Measurements from ENCODE around the gene BBS1. TPM values are rescaled to one million over a fixed set of nuclear protein-coding genes. Genes with fewer than 3 reads are reported as not detected.
A peak's percentile ranks its signal among the peaks of the same experiment; 100 is the strongest.

Gene BBS1
- total RNA-seq, 1 donor from 2014 or later, result 19.5 TPM

DNA sequence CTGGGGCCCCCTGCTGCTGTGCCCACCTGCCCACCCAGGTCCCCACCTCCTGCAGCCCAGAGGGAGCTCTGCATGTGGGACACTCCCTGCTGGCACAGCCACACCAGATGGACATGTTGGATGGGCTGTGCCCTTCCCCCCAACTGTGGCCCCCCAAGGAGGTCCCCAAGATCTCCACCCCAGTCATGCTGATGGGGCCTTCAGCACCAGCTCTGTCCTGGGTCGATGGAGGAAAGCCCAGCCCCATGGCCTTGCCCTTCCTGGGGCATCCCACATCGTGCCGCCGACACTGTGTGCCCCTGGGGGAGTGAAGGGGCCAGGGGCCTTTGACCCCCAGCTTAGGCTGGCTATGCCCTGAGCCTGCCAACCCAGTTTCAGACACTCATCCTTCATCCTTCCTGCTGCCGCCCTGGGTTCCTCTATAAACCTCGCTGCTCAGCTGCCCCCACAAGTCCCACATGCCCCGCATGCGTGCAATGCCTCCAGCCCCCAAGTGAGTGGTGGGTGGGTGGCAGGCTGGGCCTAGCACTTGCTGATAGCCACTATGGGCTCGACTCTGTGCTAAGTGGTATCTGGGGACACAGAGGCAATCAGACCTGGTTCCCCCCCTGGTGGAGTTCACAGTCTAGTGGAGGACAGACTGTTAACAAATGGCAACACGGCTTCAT is 34.1 kb upstream of the BBS1 start:
- DNase-seq (ENCODE audit: low spot score), result no peak
- intact Hi-C loops (cut with DNase I), result no loop called here

DNA sequence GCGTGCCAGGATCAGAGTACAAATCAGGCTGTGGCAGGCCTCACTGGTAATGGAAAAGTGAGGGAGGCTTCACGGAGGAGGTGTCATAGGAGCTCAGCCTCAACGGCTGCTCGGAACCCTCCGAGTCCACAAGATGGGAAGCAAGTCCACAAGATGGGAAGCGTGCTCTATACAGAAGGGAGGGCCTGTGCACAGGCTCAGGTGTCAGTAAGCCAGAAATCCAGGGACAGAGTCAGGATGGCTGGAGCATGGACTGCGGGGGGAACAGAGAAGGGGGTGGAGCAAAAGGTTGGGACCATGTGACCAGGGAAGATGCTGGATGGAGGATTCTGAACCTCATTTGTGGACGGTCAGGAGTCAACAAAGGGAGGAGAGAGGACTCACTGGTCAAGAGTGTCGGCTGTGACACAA is 33.6 kb upstream of the BBS1 start:
- no peak for DNase-seq (ENCODE audit: low spot score)
- intact Hi-C loops (cut with DNase I), result no loop called here

DNA sequence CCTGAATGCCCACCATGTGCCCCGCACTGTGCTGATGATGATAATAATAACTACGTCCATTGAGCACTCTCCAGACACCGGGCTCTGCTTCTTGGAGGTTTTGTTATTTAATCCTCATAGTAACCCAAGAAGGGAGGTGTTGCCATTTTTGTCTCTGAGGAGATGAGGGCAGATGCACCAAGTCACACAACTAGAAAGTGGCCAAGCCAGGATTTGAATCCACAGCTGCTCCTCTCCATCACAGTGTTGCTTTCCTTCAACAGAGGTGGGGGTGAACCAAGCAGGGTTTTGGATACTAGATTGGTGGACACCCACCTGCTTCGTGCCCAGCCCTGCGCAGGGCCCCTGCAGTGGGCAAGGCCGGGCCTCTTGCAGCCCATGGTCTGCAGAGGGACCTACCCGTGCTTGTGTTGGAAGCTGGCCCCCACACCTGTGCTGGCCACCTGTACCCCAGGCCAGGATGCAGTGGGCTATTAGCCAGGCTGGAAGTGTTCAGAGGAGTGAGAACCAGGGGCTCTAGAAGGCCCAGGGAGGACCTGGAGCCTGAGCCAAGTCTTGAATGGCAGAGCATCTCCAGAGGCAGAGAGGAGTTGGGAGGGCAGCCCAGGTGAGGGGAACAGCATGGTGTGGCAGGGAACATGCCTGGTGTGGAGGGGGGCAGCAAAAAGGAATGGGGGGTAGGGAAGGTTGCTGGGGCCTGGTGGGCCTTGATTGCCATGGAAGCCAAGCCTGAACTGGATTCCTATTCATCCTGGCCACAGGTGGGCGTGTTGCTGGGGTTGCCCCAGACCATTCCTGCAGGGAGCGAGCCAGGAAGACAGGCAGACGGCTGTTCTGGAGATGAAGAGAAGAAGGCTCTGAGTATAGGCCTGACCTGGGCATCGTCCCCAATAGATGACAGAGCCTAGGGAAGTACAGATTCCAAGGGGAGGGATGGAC is 32.9 kb upstream of the BBS1 start:
- no peak for DNase-seq (ENCODE audit: low spot score)
- intact Hi-C loops (cut with DNase I), result no loop called here

DNA sequence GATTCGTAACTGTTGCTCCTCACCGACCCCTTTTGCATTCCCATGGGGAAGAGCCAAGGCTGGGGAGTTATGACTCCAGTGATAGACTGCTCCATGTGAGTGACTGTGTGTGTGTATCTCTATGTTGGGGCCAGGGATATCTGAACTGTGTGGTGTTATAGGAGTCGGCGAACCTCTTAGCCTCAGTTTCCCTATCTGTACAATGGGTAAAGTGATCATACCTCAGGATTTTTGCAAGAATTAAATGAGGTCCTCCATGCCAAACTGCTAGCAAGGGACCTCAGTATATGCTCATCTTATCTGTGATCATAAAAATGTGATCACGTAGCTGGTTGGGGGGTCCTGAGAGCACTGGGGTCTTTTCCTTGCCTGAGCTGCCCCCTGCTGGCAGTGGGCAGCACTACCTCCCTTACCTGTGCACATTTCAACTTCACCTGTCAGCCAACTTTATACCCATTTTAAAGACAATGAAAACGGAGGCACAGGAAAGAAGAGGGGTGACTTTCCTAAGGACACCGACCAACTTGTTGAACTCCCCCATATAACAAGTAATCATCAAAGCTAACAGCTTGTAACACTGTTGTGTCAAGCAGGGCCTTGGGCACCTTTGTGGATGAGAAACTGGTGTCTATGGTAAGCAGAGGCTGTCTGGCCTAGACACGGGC is 31.6 kb upstream of the BBS1 start:
- DNase-seq (ENCODE audit: low spot score), result no peak
- intact Hi-C loops (cut with DNase I), result no loop called here

DNA sequence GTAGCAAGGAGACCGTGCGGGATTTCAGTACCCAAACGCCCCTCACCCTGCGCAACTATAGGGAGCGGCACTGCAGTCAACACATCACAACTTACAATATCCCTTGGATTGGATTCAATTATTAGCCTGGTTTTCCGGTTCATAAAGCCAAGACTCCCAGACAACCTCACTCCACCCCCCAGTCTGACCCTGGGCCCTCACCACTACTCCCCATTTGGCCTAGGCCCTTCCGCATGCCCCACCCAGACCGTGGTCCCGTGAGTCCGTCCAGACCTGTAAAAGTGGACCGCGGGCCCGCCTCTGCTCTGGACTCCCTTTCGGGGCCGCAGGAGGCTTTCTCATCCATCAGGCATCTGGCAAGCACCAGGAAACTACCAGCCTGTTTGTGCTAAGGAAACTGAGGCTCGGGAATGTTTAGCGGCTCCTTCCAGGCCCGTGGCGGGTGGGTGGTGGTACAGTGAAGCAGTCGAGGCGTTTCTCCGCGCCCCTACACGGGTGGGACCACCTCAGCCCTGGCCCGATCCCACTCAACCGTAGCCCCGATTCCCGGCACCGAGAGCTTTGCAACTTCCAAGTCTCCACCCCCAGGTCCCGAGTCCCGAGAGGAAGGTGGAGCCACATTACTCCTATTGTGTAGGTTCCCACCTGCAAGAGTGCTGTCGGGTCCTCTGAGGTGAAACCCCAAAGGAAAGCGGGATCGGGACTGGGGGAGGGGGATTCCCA is 30.9 kb upstream of the BBS1 start:
- intact Hi-C loops (cut with DNase I), result loop anchor here (2.0 kb wide), 1 partner anchor 31 kb away; the partner anchor contains the start of gene BBS1
- no peak for DNase-seq (ENCODE audit: low spot score)

DNA sequence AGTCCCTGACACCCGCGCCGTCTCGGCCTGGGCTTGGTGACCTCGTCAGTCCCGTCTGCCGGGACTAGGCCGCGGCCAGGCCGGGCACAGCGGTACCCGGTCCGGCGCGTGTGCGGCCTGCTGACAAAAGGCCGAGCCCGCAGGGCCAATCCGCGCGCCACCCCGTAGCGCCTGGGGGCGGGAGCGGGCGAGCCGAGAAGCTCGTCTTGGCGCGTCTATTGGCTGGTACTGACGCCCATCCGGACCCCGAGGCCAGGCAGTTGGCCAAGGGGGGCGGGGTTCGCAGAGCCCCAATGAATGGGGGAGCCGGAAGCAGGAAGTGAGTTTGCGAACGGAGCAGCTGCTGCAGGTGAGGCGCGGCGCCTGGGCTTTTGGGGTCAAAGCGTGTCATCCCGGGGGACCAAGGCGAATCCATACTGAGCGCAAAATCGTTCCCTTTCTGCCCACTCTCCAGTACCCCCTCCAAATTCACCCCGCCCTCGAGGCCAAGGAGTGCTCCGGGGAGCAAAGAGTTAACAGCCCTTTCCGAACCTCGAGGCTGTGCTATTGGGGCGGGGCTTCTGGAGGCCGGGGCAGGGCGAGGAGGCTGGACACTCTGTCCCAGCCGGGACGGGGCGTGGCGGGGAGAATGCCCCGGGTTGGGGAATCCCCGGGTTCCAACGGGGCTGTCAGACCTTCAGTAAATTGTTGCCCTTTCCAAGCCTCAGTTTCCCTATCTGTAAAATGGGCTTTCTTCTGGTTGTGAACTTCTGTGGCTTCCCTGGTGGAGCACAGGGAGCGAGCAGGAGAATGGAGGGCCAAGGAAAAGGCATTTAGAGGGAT is 30.1 kb upstream of the BBS1 start, which contains the start of gene DPP3:
TSS of gene DPP3 (plus strand) at position 318 of the 822 bp plus-strand sequence. CDS start 1,767 bp downstream, outside the sequence.
- intact Hi-C loops (cut with DNase I), result loop anchor here (2.0 kb wide), 1 partner anchor 30 kb away; the partner anchor contains the start of gene BBS1
- DNase-seq (ENCODE audit: low spot score), result peak; percentile 98

DNA sequence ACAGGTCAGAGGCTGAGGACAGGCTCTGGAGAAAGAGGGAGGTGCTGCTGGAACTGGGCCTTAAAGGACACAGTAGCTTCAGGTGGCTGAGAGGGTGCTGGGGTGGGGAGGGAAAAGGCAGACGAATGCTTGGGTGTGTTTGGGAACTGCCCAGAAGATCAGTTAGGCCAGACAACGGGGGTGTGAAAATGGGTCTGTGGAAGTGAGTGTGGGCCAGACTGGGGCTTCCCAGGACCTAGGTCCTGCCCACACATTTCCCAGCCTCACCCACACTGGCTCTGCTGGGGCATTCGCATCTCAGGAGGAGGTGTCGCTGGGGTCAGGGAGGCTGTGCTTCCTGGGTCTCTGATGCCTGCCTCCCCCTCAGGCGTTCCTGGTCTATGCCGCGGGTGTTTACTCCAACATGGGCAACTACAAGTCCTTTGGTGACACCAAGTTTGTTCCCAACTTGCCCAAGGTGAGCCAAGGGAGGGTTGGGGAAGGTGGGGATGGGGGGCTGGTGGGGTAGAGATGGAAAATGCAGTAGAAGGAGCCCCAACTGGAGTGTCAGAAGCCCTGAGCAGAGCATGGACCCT is 25.5 kb upstream of the BBS1 start:
- DNase-seq (ENCODE audit: low spot score), result no peak
- intact Hi-C loops (cut with DNase I), result no loop called here

DNA sequence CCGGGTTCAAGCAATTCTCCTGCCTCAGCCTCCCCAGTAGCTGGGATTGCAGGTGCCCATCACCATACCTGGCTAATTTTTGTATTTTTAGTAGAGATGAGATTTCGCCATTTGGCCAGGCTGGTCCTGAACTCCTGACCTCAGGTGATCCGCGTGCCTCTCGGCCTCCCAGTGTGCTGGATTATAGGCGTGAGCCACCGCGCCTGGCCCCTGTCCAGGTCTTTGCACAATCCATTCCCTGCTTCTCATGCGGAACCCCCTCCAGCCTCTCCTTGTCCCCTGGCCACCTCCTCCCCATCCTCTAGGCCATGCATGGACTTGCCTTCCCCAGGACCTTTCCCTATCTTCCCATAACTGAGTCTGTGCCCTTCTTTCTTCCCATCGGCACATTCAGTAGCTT is 21.5 kb upstream of the BBS1 start:
- intact Hi-C loops (cut with DNase I), result no loop called here
- no peak for DNase-seq (ENCODE audit: low spot score)

DNA sequence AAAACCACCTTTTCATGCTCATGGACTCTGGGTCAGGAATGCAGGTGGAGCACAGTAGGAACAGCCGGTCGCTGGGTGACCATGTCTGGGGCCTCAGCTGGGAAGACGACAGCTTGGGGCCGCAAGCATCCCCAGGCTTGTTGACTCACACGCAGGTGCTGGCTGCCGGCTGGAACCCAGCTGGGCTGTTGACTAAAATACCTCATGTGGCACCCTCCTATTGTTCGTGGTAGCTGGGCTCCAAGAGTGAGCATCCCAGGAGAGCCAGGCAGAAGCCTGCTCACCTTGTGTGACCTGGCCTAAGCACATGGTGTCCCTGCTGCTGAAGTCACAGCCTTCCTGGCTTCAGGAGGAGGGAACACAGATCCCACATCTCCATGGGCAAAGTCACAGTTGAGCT is 20.8 kb upstream of the BBS1 start:
- no peak for DNase-seq (ENCODE audit: low spot score)
- intact Hi-C loops (cut with DNase I), result no loop called here

DNA sequence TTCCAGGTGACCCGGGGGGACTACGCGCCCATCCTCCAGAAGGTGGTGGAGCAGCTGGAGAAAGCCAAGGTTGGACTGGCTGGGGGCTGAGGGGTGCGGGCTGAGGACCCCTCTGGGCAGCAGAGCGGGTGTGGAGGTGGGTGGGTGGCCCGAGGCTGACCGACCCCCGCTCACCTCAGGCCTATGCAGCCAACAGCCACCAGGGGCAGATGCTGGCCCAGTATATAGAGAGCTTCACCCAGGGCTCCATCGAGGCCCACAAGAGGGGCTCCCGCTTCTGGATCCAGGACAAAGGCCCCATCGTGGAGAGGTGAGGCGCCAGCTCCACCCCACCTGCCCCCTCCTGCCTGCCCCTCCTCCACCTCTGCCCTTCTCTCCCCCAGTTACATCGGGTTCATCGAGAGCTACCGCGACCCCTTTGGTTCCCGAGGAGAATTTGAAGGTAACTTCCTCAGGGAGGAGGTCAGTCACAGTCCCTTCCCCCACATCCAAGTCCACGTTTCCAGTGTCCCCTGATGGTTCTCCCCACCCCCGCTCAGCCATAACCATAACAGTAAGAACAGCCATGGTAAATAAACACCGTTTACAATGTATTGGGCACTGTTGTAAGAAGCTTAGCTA is 19.0 kb upstream of the BBS1 start:
- no peak for DNase-seq (ENCODE audit: low spot score)
- intact Hi-C loops (cut with DNase I), result no loop called here

DNA sequence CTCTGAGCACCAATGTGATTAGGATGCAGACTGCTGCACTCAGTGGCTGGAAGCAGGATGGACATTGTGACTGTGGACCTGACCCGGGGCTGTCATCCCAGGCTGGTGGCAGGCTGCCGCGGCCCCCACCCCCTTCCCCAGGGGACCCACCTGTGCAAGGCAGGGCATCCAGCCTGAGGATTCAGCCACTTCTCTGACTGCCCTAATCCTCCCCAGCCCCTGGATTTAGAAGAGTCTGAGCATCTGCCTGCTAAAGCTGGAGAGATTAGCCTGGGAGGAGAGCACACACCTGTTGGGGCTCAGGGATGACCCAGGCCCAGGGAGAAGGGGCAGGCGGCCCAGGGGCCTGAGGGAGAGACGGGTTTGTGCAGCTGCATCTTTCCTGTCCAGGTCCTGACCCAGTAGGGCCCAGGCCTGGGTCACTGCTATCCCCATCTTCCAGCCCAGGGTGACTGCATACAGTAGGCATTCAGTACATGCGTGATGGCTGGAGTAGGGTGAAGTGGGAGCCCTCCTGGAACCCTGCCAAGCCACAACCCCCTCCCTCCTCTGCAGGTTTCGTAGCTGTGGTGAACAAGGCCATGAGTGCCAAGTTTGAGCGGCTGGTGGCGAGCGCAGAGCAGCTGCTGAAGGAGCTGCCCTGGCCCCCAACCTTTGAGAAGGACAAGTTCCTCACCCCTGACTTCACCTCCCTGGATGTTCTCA is 18.1 kb upstream of the BBS1 start:
- no peak for DNase-seq (ENCODE audit: low spot score)
- intact Hi-C loops (cut with DNase I), result no loop called here

DNA sequence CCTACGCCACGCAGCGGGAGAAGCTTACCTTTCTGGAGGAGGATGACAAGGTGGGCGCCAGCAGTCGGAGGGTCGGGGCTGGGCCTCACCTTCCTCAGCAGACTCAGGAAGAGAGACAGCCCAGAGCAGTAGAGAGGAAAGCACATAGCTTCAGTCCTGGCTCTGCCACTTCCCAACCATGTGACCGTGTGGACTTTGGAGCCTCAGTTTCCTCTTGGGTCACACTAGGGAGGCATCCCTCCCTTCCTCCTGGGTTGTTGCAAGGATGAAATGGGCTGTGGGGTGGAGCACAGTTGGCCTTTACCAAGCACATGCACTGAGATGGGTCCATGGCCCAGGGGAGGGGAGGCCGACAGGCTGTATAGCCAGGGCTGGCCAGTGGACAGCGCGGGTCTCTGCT is 17.3 kb upstream of the BBS1 start:
- no peak for DNase-seq (ENCODE audit: low spot score)
- intact Hi-C loops (cut with DNase I), result no loop called here

DNA sequence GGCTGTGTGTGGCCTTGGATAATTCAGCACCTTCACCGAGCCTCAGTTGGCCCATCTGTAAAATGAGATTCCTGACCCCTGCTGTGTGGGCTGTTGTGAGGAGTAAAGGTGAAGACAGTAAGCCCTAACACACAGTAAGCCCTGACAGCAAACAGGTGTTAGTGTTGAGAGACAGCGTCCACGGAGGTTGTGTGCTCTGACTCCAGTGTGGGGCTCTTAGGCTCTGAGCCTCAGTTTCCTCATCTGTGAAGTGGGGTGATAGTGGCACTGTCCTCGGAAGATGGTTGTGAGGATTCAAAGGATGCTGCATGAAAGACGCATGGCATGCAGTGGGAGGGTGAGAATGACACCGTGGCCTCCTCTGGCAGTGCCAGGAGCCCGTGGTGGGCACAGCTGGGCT is 16.0 kb upstream of the BBS1 start:
- intact Hi-C loops (cut with DNase I), result no loop called here
- DNase-seq (ENCODE audit: low spot score), result no peak

DNA sequence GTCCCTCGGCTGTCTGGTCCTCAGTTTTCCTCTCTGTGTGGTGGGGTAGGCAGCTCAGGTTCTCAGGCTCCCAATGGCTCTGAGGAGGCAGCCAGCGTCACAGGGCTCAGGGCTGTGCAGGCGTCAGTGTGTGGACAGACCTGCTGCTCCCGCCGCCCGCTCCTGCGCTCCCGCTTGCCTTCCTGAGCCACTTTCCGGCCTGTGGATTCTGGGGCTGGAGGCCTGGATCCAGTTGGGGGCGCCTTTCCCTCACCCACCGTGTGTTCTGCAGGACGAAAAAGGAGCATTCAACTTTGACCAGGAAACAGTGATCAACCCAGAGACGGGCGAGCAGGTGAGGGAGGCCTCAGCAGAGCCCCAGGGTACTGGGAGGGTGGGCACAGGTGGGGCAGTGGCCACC is 15.5 kb upstream of the BBS1 start:
- DNase-seq (ENCODE audit: low spot score), result no peak
- intact Hi-C loops (cut with DNase I), result no loop called here

DNA sequence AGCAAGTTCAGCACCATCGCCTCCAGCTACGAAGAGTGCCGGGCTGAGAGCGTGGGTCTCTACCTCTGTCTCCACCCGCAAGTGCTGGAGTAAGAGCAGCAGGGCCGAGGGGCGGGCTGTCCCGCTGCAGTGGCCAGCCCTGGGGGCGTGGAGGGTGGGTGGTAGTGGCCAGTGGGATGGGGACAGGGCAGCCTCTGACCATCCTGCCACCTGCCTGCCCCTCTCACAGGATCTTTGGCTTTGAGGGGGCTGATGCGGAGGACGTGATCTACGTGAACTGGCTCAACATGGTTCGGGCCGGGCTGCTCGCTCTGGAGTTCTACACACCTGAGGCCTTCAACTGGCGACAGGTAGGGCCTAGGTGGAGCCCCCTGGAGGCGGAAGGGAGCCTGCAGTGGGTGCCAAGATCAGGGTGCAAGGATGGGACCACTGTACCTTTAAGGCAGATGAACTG is 15.0 kb upstream of the BBS1 start:
- no peak for DNase-seq (ENCODE audit: low spot score)
- intact Hi-C loops (cut with DNase I), result no loop called here

DNA sequence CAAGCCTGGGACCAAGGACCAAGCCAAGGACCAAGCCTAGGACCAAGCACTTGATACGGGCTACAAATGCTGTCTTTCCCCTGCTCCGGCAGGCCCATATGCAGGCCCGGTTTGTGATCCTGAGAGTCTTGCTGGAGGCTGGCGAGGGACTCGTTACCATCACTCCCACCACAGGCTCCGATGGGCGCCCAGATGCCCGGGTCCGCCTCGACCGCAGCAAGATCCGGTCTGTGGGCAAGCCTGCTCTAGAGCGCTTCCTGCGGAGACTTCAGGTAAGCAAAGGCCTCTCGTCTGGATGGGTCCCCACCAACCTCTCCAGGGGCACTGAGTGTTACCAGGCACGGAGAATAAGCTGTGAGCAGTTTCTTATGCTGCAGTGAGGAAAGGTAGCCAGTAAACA is 13.2 kb upstream of the BBS1 start:
- intact Hi-C loops (cut with DNase I), result no loop called here
- DNase-seq (ENCODE audit: low spot score), result no peak

DNA sequence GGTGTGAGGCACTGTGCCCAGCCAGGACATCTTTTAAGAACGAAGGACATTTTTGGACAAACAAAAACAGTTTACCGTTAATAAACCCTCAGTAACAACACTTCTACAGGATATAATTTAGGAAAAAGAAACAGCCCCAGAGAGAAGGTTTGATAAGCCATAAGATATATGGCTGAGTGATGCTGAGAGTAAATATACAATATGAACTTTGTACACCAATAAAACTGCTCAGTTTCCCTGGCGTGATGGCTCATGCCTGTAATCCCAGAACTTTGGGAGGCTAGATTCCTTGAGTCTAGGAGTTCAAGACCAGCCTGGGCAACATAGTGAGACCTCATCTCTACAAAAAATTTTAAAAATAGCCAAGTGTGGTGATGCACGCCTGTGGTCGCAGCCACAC is 11.9 kb upstream of the BBS1 start:
- intact Hi-C loops (cut with DNase I), result no loop called here

More for the DNA sequence above, 11.9 kb upstream of the BBS1 start:
- DNase-seq (ENCODE audit: low spot score), result no peak
